Endodermal cell (in vitro differentiated cells): ENCODE data around the gene PCID2. TPM values are rescaled to one million over a fixed set of nuclear protein-coding genes. Genes with fewer than 3 reads are reported as not detected.

ENCODE experiments used
- DNase-seq: peaks from one replicate; pipeline ENCODE4 v3.0.0-alpha.2; 2017
- H3K27ac ChIP-seq: 2 replicates; pipeline ENCODE4 v1.5.1; 2013; ENCODE audit warnings: mild to moderate bottlenecking, low read depth, low read length, moderate library complexity
- H3K27me3 ChIP-seq: 2 replicates; pipeline ENCODE4 v1.6.1; 2013; ENCODE audit warnings: mild to moderate bottlenecking, low read length, moderate library complexity; ENCODE audit not compliant: insufficient read depth, control insufficient read depth, poor library complexity, severe bottlenecking
- H3K36me3 ChIP-seq: 2 replicates; pipeline ENCODE4 v1.7.0; 2013; ENCODE audit warnings: mild to moderate bottlenecking, low read length, moderate library complexity; ENCODE audit not compliant: control insufficient read depth, insufficient read depth
- H3K4me1 ChIP-seq: one replicate; pipeline ENCODE4 v1.7.0; 2013; ENCODE audit warnings: low read length; ENCODE audit not compliant: control insufficient read depth, insufficient read depth
- H3K4me3 ChIP-seq: 2 replicates; pipeline ENCODE4 v1.5.1; 2013; ENCODE audit warnings: mild to moderate bottlenecking, low read length, moderate library complexity
- H3K9ac ChIP-seq: 2 replicates; pipeline ENCODE4 v1.6.1; 2013; ENCODE audit warnings: mild to moderate bottlenecking, low read length, moderate library complexity; ENCODE audit not compliant: poor library complexity, severe bottlenecking; ENCODE audit errors: extremely low read depth
- H3K9me3 ChIP-seq: 2 replicates; pipeline ENCODE4 v1.6.1; 2013; ENCODE audit warnings: mild to moderate bottlenecking, low read length, moderate library complexity; ENCODE audit not compliant: control insufficient read depth
- H3K27ac Mint-ChIP-seq: 2 replicates; pipeline ENCODE4 v1.8.0; 2020; ENCODE audit warnings: mixed read lengths
- H3K27me3 Mint-ChIP-seq: 2 replicates; pipeline ENCODE4 v1.8.0; 2021; ENCODE audit warnings: mild to moderate bottlenecking, mixed read lengths; ENCODE audit not compliant: insufficient read depth
- H3K36me3 Mint-ChIP-seq: 2 replicates; pipeline ENCODE4 v1.8.0; 2020; ENCODE audit warnings: low read depth, mixed read lengths
- H3K4me1 Mint-ChIP-seq: 2 replicates; pipeline ENCODE4 v1.8.0; 2020; ENCODE audit warnings: mixed read lengths
- H3K4me3 Mint-ChIP-seq: 2 replicates; pipeline ENCODE4 v1.8.0; 2020; ENCODE audit warnings: mild to moderate bottlenecking, moderate library complexity, mixed read lengths
- H3K9me3 Mint-ChIP-seq: 2 replicates; pipeline ENCODE4 v1.8.0; 2020; ENCODE audit warnings: mild to moderate bottlenecking, mixed read lengths
- CTCF ChIP-seq: fragments of 200-600 bp; sonication (generic); conservative IDR thresholded peaks from 2 replicates; pipeline ENCODE4 v1.5.0; 2021; ENCODE audit warnings: antibody characterized with exemption, mild to moderate bottlenecking
- WGBS, 2 experiments: methylation state at CpG; one replicate each; pipeline versions ENCODE4 v1.1.5 to v1.1.7; 2013; ENCODE audit warnings: missing lambda C conversion rate in 2 of 2, mixed read lengths in 1 of 2; ENCODE audit not compliant: insufficient coverage in 1 of 2, insufficient read length in 1 of 2; 5-methylcytosine and 5-hydroxymethylcytosine counted together
- total RNA-seq, 2 donors: library from RNA; stranded (reverse); fragmentation: NEBNext Ultra II Directional in 1 of 2; extraction: Animal tissue kit (Norgen Biotek cat#: 25700) in 1 of 2; gene quantifications; 2 replicates in 1 of 2; 3 replicates in 1 of 2; pipeline ENCODE4 v1.2.1, GENCODE V29; 2021

The PCID2 gene
- total RNA-seq, 2 donors from 2014 or later, result 70.5 to 71.7 TPM

- Mint-ChIP-seq H3K4me1 (peaks cover 13% of the 10 kb centered on the region), H3K27ac (no peak overlapping the region), H3K36me3 (peaks cover 16% of the 10 kb centered on the region)
Measured at GRCh38 chr13:113148407-113148806, 60.1 kb downstream of the PCID2 start.

GRCh38 chr13:113147206-113147605 lies 61.3 kb downstream of the PCID2 start:
- Histone ChIP-seq H3K27me3 (no peaks in the 10 kb centered on the region), H3K9me3 (no peaks in the 10 kb centered on the region), H3K4me3 (no peak overlapping the region), H3K9ac (no peak overlapping the region), H3K36me3 (no peaks in the 10 kb centered on the region), H3K27ac (no peak overlapping the region), H3K4me1 (no peaks in the 10 kb centered on the region)
- TF ChIP-seq CTCF, result no peak
- H3K9me3 Mint-ChIP-seq, result no peaks in the 10 kb centered on the region
- H3K27me3 Mint-ChIP-seq, result no peaks in the 10 kb centered on the region
- H3K4me3 Mint-ChIP-seq, result no peak overlapping the region
- H3K4me1 Mint-ChIP-seq, result peaks cover 11% of the 10 kb centered on the region
- WGBS, 2 experiments, result 89 to 90% methylated on average over 6 to 8 of the region's 8 CpGs
- peaks cover 20% of the 10 kb centered on the region for H3K36me3 Mint-ChIP-seq
- H3K27ac Mint-ChIP-seq, result no peak overlapping the region
- DNase-seq, result peak; percentile 24

More at GRCh38 chr13:113148407-113148806, 60.1 kb downstream of the PCID2 start:
- no peaks in the 10 kb centered on the region for H3K36me3 ChIP-seq
- DNase-seq, result no peak
- peaks cover 11% of the 10 kb centered on the region for H3K27me3 ChIP-seq
- no peak for TF ChIP-seq CTCF
- H3K9me3 Mint-ChIP-seq, result no peaks in the 10 kb centered on the region
- WGBS, 2 experiments, result 94 to 97% methylated on average over 6 to 13 of the region's 13 CpGs
- H3K27me3 Mint-ChIP-seq, result no peaks in the 10 kb centered on the region
- H3K4me1 ChIP-seq, result peaks cover 5% of the 10 kb centered on the region
- H3K27ac ChIP-seq, result no peak overlapping the region
- no peak overlapping the region for H3K4me3 Mint-ChIP-seq
- H3K9ac ChIP-seq, result no peak overlapping the region
- H3K4me3 ChIP-seq, result no peak overlapping the region
- no peaks in the 10 kb centered on the region for H3K9me3 ChIP-seq

DNA sequence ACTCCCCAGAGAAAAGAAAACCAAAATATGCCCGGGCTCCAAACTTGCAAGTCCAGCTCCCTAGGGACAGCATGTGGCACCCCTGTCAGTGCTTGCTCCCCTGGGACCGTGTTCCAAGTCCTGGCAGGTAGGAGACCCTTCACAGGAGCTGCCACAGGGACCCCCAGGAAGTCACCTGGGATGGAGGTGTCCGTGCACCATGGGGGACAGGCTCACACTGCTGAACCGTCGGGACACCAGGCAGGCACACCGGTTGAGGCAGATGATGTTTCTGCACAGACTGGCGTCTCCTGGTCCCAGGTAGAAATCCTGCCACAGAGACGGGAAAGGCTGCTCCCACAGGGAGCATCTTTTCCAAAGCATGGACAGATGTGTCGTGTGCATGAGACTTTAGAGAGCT lies 61.7 kb downstream of the PCID2 start:
- Histone ChIP-seq H3K36me3 (no peaks in the 10 kb centered on the region), H3K9ac (no peak overlapping the region), H3K9me3 (no peaks in the 10 kb centered on the region), H3K27ac (no peak overlapping the region), H3K27me3 (no peaks in the 10 kb centered on the region), H3K4me1 (no peaks in the 10 kb centered on the region), H3K4me3 (no peak overlapping the region)
- 92 to 93% methylated on average over 7 to 9 of the region's 9 CpGs for WGBS, 2 experiments
- Mint-ChIP-seq H3K9me3 (no peaks in the 10 kb centered on the region), H3K27ac (no peak overlapping the region), H3K36me3 (peaks cover 23% of the 10 kb centered on the region), H3K27me3 (no peaks in the 10 kb centered on the region), H3K4me3 (no peak overlapping the region), H3K4me1 (peaks cover 8% of the 10 kb centered on the region)
- peak; percentile 33 for DNase-seq
- no peak for TF ChIP-seq CTCF
